Effector memory CD8-positive, alpha-beta T cell (primary cell): ENCODE results near the gene TNRC6B.
A peak's percentile ranks its signal among the peaks of the same experiment; 100 is the strongest.
"Not testable (repeated sequence)": the region's sequence is repeated elsewhere in the genome, so short reads cannot be mapped to it uniquely, and the experiment has no call there.

Experiments
- ATAC-seq: fragments of 150-1000 bp; cut with Tn5 transposase; replicated peaks from 2 replicates; pipeline ENCODE4 v1.10.0; 2021; ENCODE audit warnings: mild to moderate bottlenecking, moderate library complexity
- DNase-seq, 3 experiments: peaks; one replicate each; pipeline ENCODE4 v3.0.0; 2021
- H3K27ac Mint-ChIP-seq, 2 donors: one replicate each; pipeline ENCODE4 v1.8.0; 2022; ENCODE audit warnings: mild to moderate bottlenecking in 2 of 2, mixed read lengths in 2 of 2, moderate library complexity in 2 of 2
- H3K27me3 Mint-ChIP-seq, 2 donors: one replicate each; pipeline ENCODE4 v1.8.0; 2022; ENCODE audit warnings: mixed read lengths in 2 of 2
- H3K36me3 Mint-ChIP-seq: one replicate; pipeline ENCODE4 v1.8.0; 2022; ENCODE audit warnings: mild to moderate bottlenecking, moderate library complexity, mixed read lengths; ENCODE audit not compliant: insufficient read depth
- H3K4me1 Mint-ChIP-seq, 2 donors: one replicate each; pipeline ENCODE4 v1.8.0; 2022; ENCODE audit warnings: low read depth in 2 of 2, mixed read lengths in 2 of 2
- H3K4me3 Mint-ChIP-seq, 2 donors: one replicate each; pipeline ENCODE4 v1.8.0; 2022; ENCODE audit warnings: mild to moderate bottlenecking in 2 of 2, mixed read lengths in 2 of 2, moderate library complexity in 2 of 2
- H3K9me3 Mint-ChIP-seq, 2 donors: one replicate each; pipeline ENCODE4 v1.8.0; 2022; ENCODE audit warnings: mixed read lengths in 2 of 2

TNRC6B gene

DNA sequence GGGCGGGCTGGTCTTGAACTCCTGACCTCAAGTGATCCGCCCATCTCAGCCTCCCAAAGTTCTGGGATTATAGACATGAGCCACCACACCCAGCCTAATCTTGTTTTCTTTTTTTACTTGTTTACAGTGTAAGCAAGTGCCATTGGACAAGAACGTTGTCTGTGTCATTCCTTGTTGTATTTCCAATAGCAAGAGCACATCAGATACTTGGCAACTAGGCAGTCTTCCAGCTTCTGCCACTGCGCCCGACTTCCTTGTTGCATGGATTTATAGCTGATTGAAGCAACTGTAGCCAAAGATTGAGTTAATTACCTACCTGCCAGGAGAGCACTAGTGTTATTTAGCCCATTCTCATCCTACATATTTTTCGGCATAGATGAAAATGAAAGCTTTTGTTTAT lies 189.6 kb downstream of the TNRC6B start:
- Mint-ChIP-seq H3K4me1 (peaks cover 8 to 13% of the 10 kb centered on the region in 2 donors), H3K27ac (no peak overlapping the region), H3K36me3 (peaks cover 60% of the 10 kb centered on the region), H3K9me3 (no peaks in the 10 kb centered on the region), H3K27me3 (no peaks in the 10 kb centered on the region), H3K4me3 (no peak overlapping the region)
- ATAC-seq (no peak), DNase-seq (no peak)

DNA sequence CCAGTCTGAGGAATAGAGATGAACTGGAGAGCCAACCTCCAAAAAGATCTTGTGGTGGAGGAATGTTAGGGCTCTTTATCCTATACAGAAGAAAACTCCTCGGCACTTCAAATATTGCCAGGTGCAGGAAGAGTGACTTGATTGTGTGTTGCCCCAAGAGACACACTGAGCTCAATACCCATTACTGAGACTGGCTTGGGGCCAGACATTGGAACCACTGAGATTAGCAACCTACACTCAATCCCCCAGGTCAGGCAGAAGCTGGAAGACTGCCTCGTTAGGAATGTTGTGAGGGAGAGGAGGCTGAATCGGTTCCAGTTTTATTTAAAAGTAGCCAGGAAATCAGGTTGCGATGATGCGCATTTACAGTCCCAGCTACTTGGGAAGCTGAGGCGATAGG lies 190.3 kb downstream of the TNRC6B start:
- no peaks in the 10 kb centered on the region for H3K27me3 Mint-ChIP-seq
- peaks cover 54% of the 10 kb centered on the region for H3K36me3 Mint-ChIP-seq
- DNase-seq (no peak), ATAC-seq (no peak)
- no peaks in the 10 kb centered on the region for H3K9me3 Mint-ChIP-seq
- H3K4me1 Mint-ChIP-seq, result peaks cover 13 to 15% of the 10 kb centered on the region in 2 donors
- no peak overlapping the region for H3K27ac Mint-ChIP-seq
- no peak overlapping the region for H3K4me3 Mint-ChIP-seq

DNA sequence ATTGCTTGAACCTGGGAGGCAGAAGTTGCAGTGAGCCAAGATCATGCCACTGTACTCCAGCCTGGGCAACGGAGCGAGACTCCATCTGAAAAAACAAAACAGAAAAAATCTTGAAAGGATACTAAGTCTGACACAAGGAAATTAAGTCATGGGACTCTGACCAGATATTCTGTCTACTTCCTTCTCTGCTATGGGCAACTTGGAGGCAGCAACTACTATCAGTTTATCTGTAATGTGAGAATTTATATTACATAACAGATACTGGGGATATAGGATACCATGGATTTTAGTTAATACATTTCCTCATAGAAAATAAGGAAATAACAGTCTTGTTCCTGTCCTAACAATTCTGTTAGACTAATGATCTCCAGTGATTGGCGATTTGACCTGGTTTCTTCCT lies 191.1 kb downstream of the TNRC6B start:
- Mint-ChIP-seq H3K27ac (no peak overlapping the region), H3K36me3 (peaks cover 45% of the 10 kb centered on the region), H3K9me3 (no peaks in the 10 kb centered on the region), H3K4me1 (peaks cover 13 to 17% of the 10 kb centered on the region in 2 donors), H3K4me3 (no peak overlapping the region), H3K27me3 (no peaks in the 10 kb centered on the region)
- DNase-seq (no peak), ATAC-seq (no peak)

DNA sequence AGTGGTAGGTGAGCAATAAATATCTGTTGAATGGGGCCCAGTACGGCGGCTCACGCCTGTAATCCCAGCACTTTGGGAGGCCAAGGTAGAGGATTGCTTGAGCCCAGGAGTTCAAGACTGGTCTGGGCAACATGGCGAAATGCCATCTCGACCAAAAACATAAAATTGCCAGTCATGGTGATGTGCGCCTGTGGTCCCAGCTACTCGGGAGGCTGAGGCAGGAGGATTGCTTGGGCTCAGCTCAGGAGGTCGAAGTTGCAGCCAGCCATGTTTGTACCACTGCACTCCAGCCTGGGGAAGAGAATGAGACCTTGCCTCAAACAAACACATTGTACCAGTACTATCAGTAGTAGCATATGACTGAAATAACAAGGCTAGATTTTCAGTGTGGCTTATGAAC lies 196.8 kb downstream of the TNRC6B start:
- no peaks in the 10 kb centered on the region for H3K27me3 Mint-ChIP-seq
- peaks cover 6% of the 10 kb centered on the region for H3K36me3 Mint-ChIP-seq
- DNase-seq, result no peak
- peaks cover 24% of the 10 kb centered on the region in 2 donors for H3K4me1 Mint-ChIP-seq
- ATAC-seq, result no peak
- no peak overlapping the region for H3K4me3 Mint-ChIP-seq
- no peak overlapping the region for H3K27ac Mint-ChIP-seq
- no peaks in the 10 kb centered on the region for H3K9me3 Mint-ChIP-seq

DNA sequence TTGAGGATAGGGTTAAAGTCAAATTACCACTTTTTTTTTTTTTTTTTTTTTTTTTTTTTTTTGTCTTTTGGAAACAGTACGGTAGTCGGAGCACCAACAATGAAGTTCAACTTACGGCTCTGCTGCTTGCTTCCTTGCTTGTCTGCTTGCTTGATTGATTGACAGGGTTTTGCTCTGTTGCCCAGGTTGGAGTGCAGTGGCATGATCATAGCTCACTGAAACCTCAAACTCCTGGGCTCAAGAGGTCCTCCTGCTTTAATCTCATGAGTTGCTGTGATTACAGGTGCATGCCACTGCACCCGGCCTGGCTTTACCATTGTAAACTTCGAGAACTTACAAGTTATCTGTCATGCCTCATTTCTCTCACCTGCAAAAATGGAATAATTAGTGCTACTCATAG lies 198.4 kb downstream of the TNRC6B start:
- no peak for ATAC-seq
- no peak overlapping the region for H3K27ac Mint-ChIP-seq
- no peaks in the 10 kb centered on the region for H3K9me3 Mint-ChIP-seq
- no peak overlapping the region for H3K4me3 Mint-ChIP-seq
- H3K27me3 Mint-ChIP-seq, result no peaks in the 10 kb centered on the region
- peaks cover 2% of the 10 kb centered on the region for H3K36me3 Mint-ChIP-seq
- H3K4me1 Mint-ChIP-seq, result peaks cover 19 to 26% of the 10 kb centered on the region in 2 donors
- DNase-seq, result no peak

DNA sequence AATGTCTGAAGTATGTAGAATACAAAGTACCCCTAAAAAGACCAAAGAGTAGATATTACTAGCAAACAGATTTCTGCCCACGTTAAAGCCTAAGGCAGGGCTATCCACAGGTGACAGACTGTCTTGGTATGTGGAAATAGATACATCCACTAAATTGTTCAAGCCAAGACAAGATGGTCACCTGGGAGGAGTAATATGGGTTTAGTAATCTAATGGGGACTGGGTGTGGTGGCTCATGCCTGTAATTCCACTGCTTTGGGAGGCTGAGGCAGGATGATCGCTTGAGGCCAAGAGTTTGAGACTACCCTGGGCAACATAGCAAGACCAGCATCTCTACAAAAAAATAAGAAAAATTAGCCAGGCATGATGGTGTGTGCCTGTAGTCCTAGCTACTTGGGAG lies 200.2 kb downstream of the TNRC6B start:
- ATAC-seq (no peak), DNase-seq (no peak)
- Mint-ChIP-seq H3K4me3 (no peak overlapping the region), H3K36me3 (peaks cover 4% of the 10 kb centered on the region), H3K27me3 (no peaks in the 10 kb centered on the region), H3K9me3 (no peaks in the 10 kb centered on the region), H3K27ac (no peak overlapping the region), H3K4me1 (peaks cover 10 to 22% of the 10 kb centered on the region in 2 donors)

DNA sequence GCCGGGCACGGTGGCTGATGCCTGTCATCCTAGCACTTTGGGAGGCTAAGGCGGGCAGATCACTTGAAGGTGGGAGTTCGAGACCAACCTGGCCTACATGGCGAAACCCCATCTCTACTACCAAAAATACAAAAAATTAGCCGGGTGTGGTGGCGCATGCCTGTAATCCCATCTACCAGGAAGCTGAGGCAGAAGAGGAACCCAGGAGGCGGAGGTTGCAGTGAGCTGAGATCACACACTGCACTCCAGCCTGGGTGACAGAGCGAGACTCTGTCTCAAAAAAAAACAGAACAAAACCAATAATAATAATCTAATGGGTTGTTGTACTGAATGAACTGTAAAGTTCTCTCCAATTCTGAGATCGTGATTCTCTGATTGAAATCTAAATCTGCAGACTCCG lies 200.7 kb downstream of the TNRC6B start:
- not testable (repeated sequence) for H3K27ac Mint-ChIP-seq, H3K4me3 Mint-ChIP-seq, H3K9me3 Mint-ChIP-seq, ATAC-seq, DNase-seq, H3K27me3 Mint-ChIP-seq, H3K36me3 Mint-ChIP-seq
- H3K4me1 Mint-ChIP-seq, result peaks cover 9 to 25% of the 10 kb centered on the region in 2 donors

DNA sequence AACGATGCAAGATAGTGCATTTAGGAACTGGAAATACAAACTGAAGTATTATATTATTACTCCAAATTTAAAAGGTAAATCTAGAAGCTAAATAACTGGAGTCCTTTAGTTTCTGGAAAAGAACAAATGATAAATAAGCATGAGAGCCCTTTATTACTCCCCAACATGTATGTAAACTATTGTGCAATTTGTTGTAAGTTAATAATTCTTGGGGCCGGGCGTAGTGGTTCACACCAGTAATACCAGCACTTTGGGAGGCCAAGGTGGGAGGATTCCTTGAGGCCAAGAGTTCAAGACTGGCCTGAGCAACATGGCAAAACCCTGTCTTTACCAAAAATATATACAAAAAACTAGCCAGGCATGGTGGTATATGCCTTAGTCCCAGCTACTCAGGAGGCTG lies 203.7 kb downstream of the TNRC6B start:
- Mint-ChIP-seq H3K9me3 (no peaks in the 10 kb centered on the region), H3K4me3 (no peak overlapping the region), H3K36me3 (peaks cover 8% of the 10 kb centered on the region), H3K27ac (no peak overlapping the region), H3K27me3 (no peaks in the 10 kb centered on the region), H3K4me1 (peaks cover 26 to 44% of the 10 kb centered on the region in 2 donors)
- DNase-seq (no peak), ATAC-seq (no peak)

DNA sequence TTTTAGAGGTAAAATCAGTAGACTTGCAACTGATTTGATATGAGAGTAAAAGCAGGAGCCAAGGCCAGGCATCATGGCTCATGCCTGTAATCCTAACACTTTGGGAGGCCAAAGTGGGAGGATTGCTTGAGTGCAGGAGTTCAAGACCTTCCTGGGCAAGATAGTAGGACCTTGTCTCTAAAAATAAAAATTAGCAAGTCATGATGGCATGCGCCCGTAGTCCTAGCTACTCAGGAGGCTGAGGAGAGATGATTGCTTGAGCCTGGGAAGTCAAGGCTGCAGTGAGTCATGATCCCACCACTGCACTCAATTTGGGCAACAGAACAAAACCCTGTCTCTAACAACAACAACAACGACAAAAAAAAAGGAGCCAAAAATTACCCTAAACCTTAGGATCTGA lies 206.2 kb downstream of the TNRC6B start:
- Mint-ChIP-seq H3K4me1 (peaks cover 30 to 50% of the 10 kb centered on the region in 2 donors), H3K27me3 (no peaks in the 10 kb centered on the region), H3K9me3 (no peaks in the 10 kb centered on the region), H3K36me3 (peaks cover 8% of the 10 kb centered on the region), H3K27ac (peak overlapping the region; percentile 7 to 95), H3K4me3 (no peak overlapping the region)
- DNase-seq, result no peak
- ATAC-seq, result no peak

DNA sequence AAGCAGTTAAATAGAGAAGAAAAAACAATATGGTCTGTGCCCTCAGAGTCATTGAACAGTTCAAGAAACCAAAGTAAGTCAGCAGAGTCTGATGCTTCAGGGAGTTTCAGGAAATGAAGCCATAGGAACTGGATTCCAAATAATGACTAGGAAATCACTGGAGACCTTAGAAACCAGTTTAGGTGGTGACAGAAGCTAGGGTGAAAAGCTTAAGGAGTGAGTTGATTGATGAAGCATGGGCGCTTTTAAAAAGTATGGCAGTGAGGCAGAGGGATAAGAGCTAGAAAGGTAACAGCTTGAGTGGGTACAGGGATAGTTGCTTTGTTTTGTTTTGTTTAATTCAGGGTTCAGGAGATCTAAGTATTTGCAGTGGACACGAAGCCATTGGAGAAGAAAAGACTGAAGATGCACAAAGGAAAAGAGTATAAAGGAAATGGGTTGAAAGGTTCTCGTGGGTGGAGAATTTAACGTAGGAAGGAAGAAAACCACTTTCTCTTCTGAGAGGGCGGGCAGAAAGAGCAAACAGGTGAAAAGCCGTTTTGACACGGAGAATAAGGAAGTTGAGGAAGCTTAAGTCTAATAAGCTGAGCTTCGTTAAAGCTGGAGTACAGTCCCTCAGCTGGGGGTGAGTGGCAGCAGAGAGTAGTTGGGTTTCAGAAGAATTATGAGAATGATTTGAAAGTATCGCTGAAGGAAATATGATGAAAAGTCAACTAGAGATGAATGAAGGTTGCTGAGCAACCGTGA lies 207.5 kb downstream of the TNRC6B start:
- no peak for DNase-seq
- peak overlapping the region; percentile 14 to 95 for H3K27ac Mint-ChIP-seq
- no peaks in the 10 kb centered on the region for H3K27me3 Mint-ChIP-seq
- H3K9me3 Mint-ChIP-seq, result no peaks in the 10 kb centered on the region
- ATAC-seq, result peak; percentile 93
- peaks cover 8% of the 10 kb centered on the region for H3K36me3 Mint-ChIP-seq
- peaks cover 27 to 41% of the 10 kb centered on the region in 2 donors for H3K4me1 Mint-ChIP-seq
- peak overlapping the region; percentile 63 to 76 for H3K4me3 Mint-ChIP-seq
